H1 (cell line): ENCODE data around the gene CHST13. TPM values are rescaled to one million over a fixed set of nuclear protein-coding genes. Genes with fewer than 3 reads are reported as not detected.

Experiments used
- SIN3A ChIP-seq, 2 experiments: IDR thresholded peaks in 1 of 2; conservative IDR thresholded peaks in 1 of 2; 2 replicates each; pipeline ENCODE4 v1.6.1; 2011 to 2012; ENCODE audit warnings: low read length in 2 of 2, improper control_type of control experiment in 1 of 2, low read depth in 1 of 2, mild to moderate bottlenecking in 1 of 2
- polyA plus RNA-seq, 7 experiments: library from polyadenylated mRNA; depleted of rRNA in 3 of 7; stranded (reverse) in 5 of 7; unstranded in 2 of 7; fragments of >200 nt in 5 of 7; fragments of 200-250 nt in 2 of 7; gene quantifications; 1 replicate in 5 of 7; 2 replicates in 1 of 7; 4 replicates in 1 of 7; pipeline versions ENCODE4 v1.2.1 to v1.2.3, GENCODE V29; 2011 to 2013; ENCODE audit warnings: missing spikeins in 2 of 7, mixed read lengths in 2 of 7
- total RNA-seq: library from RNA; stranded (reverse); fragmentation: NEBNext Ultra II Directional; extraction: Animal tissue kit (Norgen Biotek cat#: 25700); gene quantifications from 2 replicates; pipeline ENCODE4 v1.2.1, GENCODE V29; 2021
- TF ChIP-seq, protein P1 (sequence below): fragments of 300-600 bp; sonication (generic); IDR thresholded peaks from 2 replicates; pipeline ENCODE4 v1.7.1; 2012; ENCODE audit warnings: low read length, moderate library complexity, mild to moderate bottlenecking, inconsistent platforms; ENCODE audit not compliant: insufficient replicate concordance

The CHST13 gene
- total and polyA plus RNA-seq, 2 of the 8 experiments (the other 6 are each of a cell fraction or from before 2014, with no cell fraction given), result 5.4 to 11.7 TPM

GRCh38 chr3:126491221-126492013 is 32.5 kb upstream of the CHST13 start (continued):
- TF ChIP-seq, protein P1, sequence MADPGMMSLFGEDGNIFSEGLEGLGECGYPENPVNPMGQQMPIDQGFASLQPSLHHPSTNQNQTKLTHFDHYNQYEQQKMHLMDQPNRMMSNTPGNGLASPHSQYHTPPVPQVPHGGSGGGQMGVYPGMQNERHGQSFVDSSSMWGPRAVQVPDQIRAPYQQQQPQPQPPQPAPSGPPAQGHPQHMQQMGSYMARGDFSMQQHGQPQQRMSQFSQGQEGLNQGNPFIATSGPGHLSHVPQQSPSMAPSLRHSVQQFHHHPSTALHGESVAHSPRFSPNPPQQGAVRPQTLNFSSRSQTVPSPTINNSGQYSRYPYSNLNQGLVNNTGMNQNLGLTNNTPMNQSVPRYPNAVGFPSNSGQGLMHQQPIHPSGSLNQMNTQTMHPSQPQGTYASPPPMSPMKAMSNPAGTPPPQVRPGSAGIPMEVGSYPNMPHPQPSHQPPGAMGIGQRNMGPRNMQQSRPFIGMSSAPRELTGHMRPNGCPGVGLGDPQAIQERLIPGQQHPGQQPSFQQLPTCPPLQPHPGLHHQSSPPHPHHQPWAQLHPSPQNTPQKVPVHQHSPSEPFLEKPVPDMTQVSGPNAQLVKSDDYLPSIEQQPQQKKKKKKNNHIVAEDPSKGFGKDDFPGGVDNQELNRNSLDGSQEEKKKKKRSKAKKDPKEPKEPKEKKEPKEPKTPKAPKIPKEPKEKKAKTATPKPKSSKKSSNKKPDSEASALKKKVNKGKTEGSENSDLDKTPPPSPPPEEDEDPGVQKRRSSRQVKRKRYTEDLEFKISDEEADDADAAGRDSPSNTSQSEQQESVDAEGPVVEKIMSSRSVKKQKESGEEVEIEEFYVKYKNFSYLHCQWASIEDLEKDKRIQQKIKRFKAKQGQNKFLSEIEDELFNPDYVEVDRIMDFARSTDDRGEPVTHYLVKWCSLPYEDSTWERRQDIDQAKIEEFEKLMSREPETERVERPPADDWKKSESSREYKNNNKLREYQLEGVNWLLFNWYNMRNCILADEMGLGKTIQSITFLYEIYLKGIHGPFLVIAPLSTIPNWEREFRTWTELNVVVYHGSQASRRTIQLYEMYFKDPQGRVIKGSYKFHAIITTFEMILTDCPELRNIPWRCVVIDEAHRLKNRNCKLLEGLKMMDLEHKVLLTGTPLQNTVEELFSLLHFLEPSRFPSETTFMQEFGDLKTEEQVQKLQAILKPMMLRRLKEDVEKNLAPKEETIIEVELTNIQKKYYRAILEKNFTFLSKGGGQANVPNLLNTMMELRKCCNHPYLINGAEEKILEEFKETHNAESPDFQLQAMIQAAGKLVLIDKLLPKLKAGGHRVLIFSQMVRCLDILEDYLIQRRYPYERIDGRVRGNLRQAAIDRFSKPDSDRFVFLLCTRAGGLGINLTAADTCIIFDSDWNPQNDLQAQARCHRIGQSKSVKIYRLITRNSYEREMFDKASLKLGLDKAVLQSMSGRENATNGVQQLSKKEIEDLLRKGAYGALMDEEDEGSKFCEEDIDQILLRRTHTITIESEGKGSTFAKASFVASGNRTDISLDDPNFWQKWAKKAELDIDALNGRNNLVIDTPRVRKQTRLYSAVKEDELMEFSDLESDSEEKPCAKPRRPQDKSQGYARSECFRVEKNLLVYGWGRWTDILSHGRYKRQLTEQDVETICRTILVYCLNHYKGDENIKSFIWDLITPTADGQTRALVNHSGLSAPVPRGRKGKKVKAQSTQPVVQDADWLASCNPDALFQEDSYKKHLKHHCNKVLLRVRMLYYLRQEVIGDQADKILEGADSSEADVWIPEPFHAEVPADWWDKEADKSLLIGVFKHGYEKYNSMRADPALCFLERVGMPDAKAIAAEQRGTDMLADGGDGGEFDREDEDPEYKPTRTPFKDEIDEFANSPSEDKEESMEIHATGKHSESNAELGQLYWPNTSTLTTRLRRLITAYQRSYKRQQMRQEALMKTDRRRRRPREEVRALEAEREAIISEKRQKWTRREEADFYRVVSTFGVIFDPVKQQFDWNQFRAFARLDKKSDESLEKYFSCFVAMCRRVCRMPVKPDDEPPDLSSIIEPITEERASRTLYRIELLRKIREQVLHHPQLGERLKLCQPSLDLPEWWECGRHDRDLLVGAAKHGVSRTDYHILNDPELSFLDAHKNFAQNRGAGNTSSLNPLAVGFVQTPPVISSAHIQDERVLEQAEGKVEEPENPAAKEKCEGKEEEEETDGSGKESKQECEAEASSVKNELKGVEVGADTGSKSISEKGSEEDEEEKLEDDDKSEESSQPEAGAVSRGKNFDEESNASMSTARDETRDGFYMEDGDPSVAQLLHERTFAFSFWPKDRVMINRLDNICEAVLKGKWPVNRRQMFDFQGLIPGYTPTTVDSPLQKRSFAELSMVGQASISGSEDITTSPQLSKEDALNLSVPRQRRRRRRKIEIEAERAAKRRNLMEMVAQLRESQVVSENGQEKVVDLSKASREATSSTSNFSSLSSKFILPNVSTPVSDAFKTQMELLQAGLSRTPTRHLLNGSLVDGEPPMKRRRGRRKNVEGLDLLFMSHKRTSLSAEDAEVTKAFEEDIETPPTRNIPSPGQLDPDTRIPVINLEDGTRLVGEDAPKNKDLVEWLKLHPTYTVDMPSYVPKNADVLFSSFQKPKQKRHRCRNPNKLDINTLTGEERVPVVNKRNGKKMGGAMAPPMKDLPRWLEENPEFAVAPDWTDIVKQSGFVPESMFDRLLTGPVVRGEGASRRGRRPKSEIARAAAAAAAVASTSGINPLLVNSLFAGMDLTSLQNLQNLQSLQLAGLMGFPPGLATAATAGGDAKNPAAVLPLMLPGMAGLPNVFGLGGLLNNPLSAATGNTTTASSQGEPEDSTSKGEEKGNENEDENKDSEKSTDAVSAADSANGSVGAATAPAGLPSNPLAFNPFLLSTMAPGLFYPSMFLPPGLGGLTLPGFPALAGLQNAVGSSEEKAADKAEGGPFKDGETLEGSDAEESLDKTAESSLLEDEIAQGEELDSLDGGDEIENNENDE, result no peak
- no peak for TF ChIP-seq SIN3A (conservative IDR thresholded peaks at IDR 0.05 in 1 of 2, IDR thresholded peaks at IDR 0.05 in 1 of 2; ENCODE audit: low read depth in 1 of 2, low read length in 2 of 2)
